Right cardiac atrium (tissue), 5 donors: ENCODE measurements around the gene ACCSL. TPM values are rescaled to one million over a fixed set of nuclear protein-coding genes. Genes with fewer than 3 reads are reported as not detected.

Experiments used
- ATAC-seq, 2 donors: fragments of 200-7000 bp; cut with Tn5 transposase; one replicate each; pipeline versions ENCODE4 v1.8.0 to v1.9.1; 2020; ENCODE audit warnings: moderate library complexity in 2 of 2, mild to moderate bottlenecking in 1 of 2
- DNase-seq, 3 donors: peaks; one replicate each; pipeline ENCODE4 v3.0.0-alpha.2; 2020
- H3K27ac ChIP-seq: one replicate; pipeline ENCODE4 v1.5.1; 2013; ENCODE audit warnings: mild to moderate bottlenecking, low read length, control low read depth, moderate library complexity
- H3K27me3 ChIP-seq: one replicate; pipeline ENCODE4 v1.6.1; 2013; ENCODE audit not compliant: control insufficient read depth, insufficient read depth
- H3K4me1 ChIP-seq: one replicate; pipeline ENCODE4 v1.6.1; 2013; ENCODE audit warnings: low read length; ENCODE audit not compliant: control insufficient read depth, insufficient read depth
- H3K4me3 ChIP-seq: one replicate; pipeline ENCODE4 v1.5.1; 2013; ENCODE audit warnings: low read length, control low read depth
- H3K9me3 ChIP-seq: one replicate; pipeline ENCODE4 v1.6.1; 2013; ENCODE audit warnings: low read length; ENCODE audit not compliant: control insufficient read depth
- WGBS: extraction: QIAGEN DNeasy Blood & Tissue Kit; methylation state at CpG from one replicate; pipeline ENCODE4 v1.1.7; 2013; 5-methylcytosine and 5-hydroxymethylcytosine counted together
- intact Hi-C, 4 donors: fragments of 100-400 bp; cut with DNase I; formaldehyde crosslinking; loops; one replicate each; pipeline versions ENCODE4 v1.11.0 to v1.14.0; 2022 to 2023
- polyA plus RNA-seq: library from polyadenylated mRNA; stranded (reverse); fragments of 200-250 nt; gene quantifications from one replicate; pipeline ENCODE4 v1.2.3, GENCODE V29; 2013
- total RNA-seq, 4 donors: library from RNA; stranded (reverse); fragmentation: NEBNext Ultra II Directional; extraction: Animal tissue kit (Norgen Biotek cat#: 25700); gene quantifications; one replicate each; pipeline ENCODE4 v1.2.1, GENCODE V29; 2021
- donor health status: healthy with polysubstance abuse.
- donor health status: DM: no; HTN: yes; CAD: no.
- donor health status: DM: no; HTN: no; CAD: no.
- donor health status: DM: no; HTN: yes; CAD: no; lungs with severe emphysema.
- donor health status: DM: yes; HTN: yes; CAD: no.

The ACCSL gene
- total and polyA plus RNA-seq, 5 donors, result not detected

- 51% methylated on average over 3 of the region's 3 CpGs for WGBS
- Histone ChIP-seq H3K4me1 (peaks cover 12% of the 10 kb centered on the region), H3K27ac (no peak overlapping the region), H3K9me3 (no peaks in the 10 kb centered on the region), H3K4me3 (no peak overlapping the region), H3K27me3 (no peaks in the 10 kb centered on the region)
- DNase-seq (no peak), ATAC-seq (no peak)
- intact Hi-C loops, result loop anchor here in 1 of 4 donors (5.0 to 10.0 kb wide), 2 partner anchors 47 to 89 kb away; partner anchors contain the start of gene C11orf96
These were observed 13.9 kb upstream of the ACCSL start for GRCh38 chr11:44033856-44034255.

GRCh38 chr11:44034639-44035038, 13.1 kb upstream of the ACCSL start:
- no peak for ATAC-seq
- no peak overlapping the region for H3K27ac ChIP-seq
- H3K27me3 ChIP-seq, result no peaks in the 10 kb centered on the region
- peaks cover 12% of the 10 kb centered on the region for H3K4me1 ChIP-seq
- DNase-seq, result no peak
- intact Hi-C loops, result loop anchor here (5.0 to 10.0 kb wide), 4 partner anchors 47 to 142 kb away; partner anchors contain the start of gene C11orf96 (in 1 of the 4)
- H3K4me3 ChIP-seq, result no peak overlapping the region
- no peaks in the 10 kb centered on the region for H3K9me3 ChIP-seq

- Histone ChIP-seq H3K4me3 (no peak overlapping the region), H3K27me3 (no peaks in the 10 kb centered on the region), H3K9me3 (no peaks in the 10 kb centered on the region), H3K27ac (no peak overlapping the region), H3K4me1 (peaks cover 4% of the 10 kb centered on the region)
- ATAC-seq, result peak; percentile 93 to 94
- intact Hi-C loops, result loop anchor here (2.0 to 10.0 kb wide), 4 partner anchors 90 to 146 kb away; partner anchors contain the start of gene C11orf96 (in 1 of the 4)
- DNase-seq, result peak; percentile 88 to 94 (median 92)
- 16% methylated on average over 12 of the region's 12 CpGs for WGBS
These were observed 10.7 kb upstream of the ACCSL start for GRCh38 chr11:44036811-44037657.

- 85% methylated on average over 2 of the region's 2 CpGs for WGBS
- Histone ChIP-seq H3K27me3 (no peaks in the 10 kb centered on the region), H3K4me3 (no peak overlapping the region), H3K9me3 (no peaks in the 10 kb centered on the region), H3K4me1 (no peaks in the 10 kb centered on the region), H3K27ac (no peak overlapping the region)
- no peak for DNase-seq
- no peak for ATAC-seq
- intact Hi-C loops, result loop anchor here (2.0 to 10.0 kb wide), 4 partner anchors 90 to 147 kb away; partner anchors contain the start of gene C11orf96 (in 1 of the 4)
These were observed 10.2 kb upstream of the ACCSL start for GRCh38 chr11:44037658-44037998.

GRCh38 chr11:44043157-44043556, 4.6 kb upstream of the ACCSL start:
- Histone ChIP-seq H3K27me3 (no peaks in the 10 kb centered on the region), H3K4me3 (no peak overlapping the region), H3K4me1 (no peaks in the 10 kb centered on the region), H3K9me3 (no peaks in the 10 kb centered on the region), H3K27ac (no peak overlapping the region)
- 73% methylated on average over 2 of the region's 2 CpGs for WGBS
- DNase-seq (no peak), ATAC-seq (no peak)
- intact Hi-C loops, result no loop called here

- 89% methylated on average over 2 of the region's 2 CpGs for WGBS
- Histone ChIP-seq H3K9me3 (no peaks in the 10 kb centered on the region), H3K4me3 (no peak overlapping the region), H3K27me3 (no peaks in the 10 kb centered on the region), H3K4me1 (no peaks in the 10 kb centered on the region), H3K27ac (no peak overlapping the region)
- intact Hi-C loops, result no loop called here
- DNase-seq (no peak), ATAC-seq (no peak)
These were observed 1.6 kb upstream of the ACCSL start for GRCh38 chr11:44046182-44046581.

- H3K4me1 ChIP-seq, result no peaks in the 10 kb centered on the region
- no peak overlapping the region for H3K4me3 ChIP-seq
- intact Hi-C loops, result no loop called here
- no peak for DNase-seq
- no peaks in the 10 kb centered on the region for H3K27me3 ChIP-seq
- no peak overlapping the region for H3K27ac ChIP-seq
- no peak for ATAC-seq
- WGBS, result 74% methylated on average over 2 of the region's 2 CpGs
- H3K9me3 ChIP-seq, result no peaks in the 10 kb centered on the region
These were observed 483 bp upstream of the ACCSL start for GRCh38 chr11:44047298-44047697.

GRCh38 chr11:44049832-44050231, 2.1 kb downstream of the ACCSL start:
- ATAC-seq (no peak), DNase-seq (no peak)
- Histone ChIP-seq H3K4me3 (no peak overlapping the region), H3K4me1 (no peaks in the 10 kb centered on the region), H3K27me3 (no peaks in the 10 kb centered on the region), H3K27ac (no peak overlapping the region), H3K9me3 (no peaks in the 10 kb centered on the region)
- WGBS, result 86% methylated on average over 3 of the region's 3 CpGs
- intact Hi-C loops, result no loop called here

- DNase-seq (no peak), ATAC-seq (no peak)
- H3K4me1 ChIP-seq, result no peaks in the 10 kb centered on the region
- intact Hi-C loops, result no loop called here
- H3K4me3 ChIP-seq, result no peak overlapping the region
- H3K9me3 ChIP-seq, result no peaks in the 10 kb centered on the region
- no peaks in the 10 kb centered on the region for H3K27me3 ChIP-seq
- WGBS, result 94% methylated on average over 4 of the region's 4 CpGs
- no peak overlapping the region for H3K27ac ChIP-seq
These were observed 3.4 kb downstream of the ACCSL start for GRCh38 chr11:44051171-44051570.

GRCh38 chr11:44057340-44057739, 9.6 kb downstream of the ACCSL start:
- intact Hi-C loops, result no loop called here

GRCh38 chr11:44058275-44058674, 10.5 kb downstream of the ACCSL start:
- Histone ChIP-seq H3K9me3 (no peaks in the 10 kb centered on the region), H3K4me1 (no peaks in the 10 kb centered on the region), H3K27ac (no peak overlapping the region), H3K4me3 (no peak overlapping the region), H3K27me3 (no peaks in the 10 kb centered on the region)
- ATAC-seq, result no peak
- no peak for DNase-seq
- 88% methylated on average over 6 of the region's 6 CpGs for WGBS
- intact Hi-C loops, result no loop called here

More at GRCh38 chr11:44057340-44057739, 9.6 kb downstream of the ACCSL start:
- H3K27me3 ChIP-seq, result no peaks in the 10 kb centered on the region
- no peak overlapping the region for H3K4me3 ChIP-seq
- WGBS, result 64% methylated on average over 6 of the region's 6 CpGs
- DNase-seq, result no peak
- ATAC-seq, result no peak
- H3K27ac ChIP-seq, result no peak overlapping the region
- H3K9me3 ChIP-seq, result no peaks in the 10 kb centered on the region
- no peaks in the 10 kb centered on the region for H3K4me1 ChIP-seq
